Breast epithelium (tissue), 4 donors: ENCODE measurements around the gene ARHGEF4. TPM values are rescaled to one million over a fixed set of nuclear protein-coding genes. Genes with fewer than 3 reads are reported as not detected.

ENCODE experiments used
- DNase-seq, 2 donors: peaks; one replicate each; pipeline ENCODE4 v3.0.0-alpha.2; 2019; ENCODE audit warnings: low spot score in 2 of 2
- H3K27ac ChIP-seq, 2 donors: fragments of 200-600 bp; sonication (generic) in 1 of 2; one replicate each; pipeline ENCODE4 v1.5.1; 2016 to 2019; ENCODE audit warnings: mild to moderate bottlenecking in 1 of 2
- H3K27me3 ChIP-seq, 2 donors: fragments of 200-600 bp; sonication (generic) in 1 of 2; one replicate each; pipeline versions ENCODE4 v1.5.1 to v1.6.0; 2017 to 2019; ENCODE audit warnings: control low read depth in 1 of 2, mild to moderate bottlenecking in 1 of 2
- H3K36me3 ChIP-seq: fragments of 200-600 bp; one replicate; pipeline ENCODE4 v1.5.1; 2019
- H3K4me1 ChIP-seq, 2 donors: fragments of 200-600 bp; sonication (generic); one replicate each; pipeline ENCODE4 v1.5.1; 2016 to 2019; ENCODE audit warnings: control low read depth in 1 of 2
- H3K4me3 ChIP-seq, 3 donors: fragments of 200-600 bp; sonication (generic); 1 replicate in 2 of 3; 2 replicates in 1 of 3; pipeline ENCODE4 v1.5.1; 2016 to 2019; ENCODE audit warnings: mild to moderate bottlenecking in 3 of 3, moderate library complexity in 2 of 3
- H3K9me3 ChIP-seq, 2 donors: fragments of 200-600 bp; sonication (generic) in 1 of 2; one replicate each; pipeline ENCODE4 v1.5.1; 2016 to 2019; ENCODE audit warnings: control low read depth in 1 of 2
- CTCF ChIP-seq, 3 donors: fragments of 450-650 bp; IDR thresholded peaks; one replicate each; pipeline ENCODE4 v1.5.1; 2016 to 2017; ENCODE audit warnings: antibody characterized with exemption in 3 of 3, mild to moderate bottlenecking in 3 of 3, moderate library complexity in 3 of 3
- POLR2A ChIP-seq: fragments of 450-650 bp; IDR thresholded peaks from one replicate; pipeline ENCODE4 v1.6.1; 2016; ENCODE audit warnings: antibody characterized with exemption, mild to moderate bottlenecking, moderate library complexity
- POLR2AphosphoS5 ChIP-seq, 3 donors: sonication (generic); formaldehyde crosslinking; IDR thresholded peaks; one replicate each; pipeline ENCODE4 v1.6.1; 2017; ENCODE audit warnings: antibody characterized with exemption in 3 of 3
- intact Hi-C: fragments of 100-400 bp; cut with DNase I; formaldehyde crosslinking; loops from one replicate; pipeline ENCODE4 v1.15.1; 2023; ENCODE audit warnings: low total_unique reads
- total RNA-seq, 3 donors: library from RNA; depleted of rRNA; stranded (reverse); fragments of >200 nt; gene quantifications; one replicate each; pipeline ENCODE4 v1.1.0, GENCODE V29; 2016

The ARHGEF4 gene
- total RNA-seq, 3 donors from 2014 or later = 7.5 to 10.1 (median 8.0) TPM

GRCh38 chr2:131052741-131053263 lies 216.1 kb downstream of the ARHGEF4 start:
- H3K4me1 ChIP-seq = no peaks in the 10 kb centered on the region
- no peak for TF ChIP-seq CTCF (IDR thresholded peaks at IDR 0.05)
- no peak for TF ChIP-seq POLR2AphosphoS5 (IDR thresholded peaks at IDR 0.05)
- no peak for TF ChIP-seq POLR2A
- no peak overlapping the region for H3K4me3 ChIP-seq
- H3K9me3 ChIP-seq = no peaks in the 10 kb centered on the region
- peaks cover 4% of the 10 kb centered on the region for H3K36me3 ChIP-seq
- intact Hi-C loops = no loop called here
- no peak for DNase-seq
- no peaks in the 10 kb centered on the region for H3K27me3 ChIP-seq
- H3K27ac ChIP-seq = no peak overlapping the region

- Histone ChIP-seq H3K27me3 (no peaks in the 10 kb centered on the region), H3K4me1 (no peaks in the 10 kb centered on the region), H3K4me3 (no peak overlapping the region), H3K27ac (no peak overlapping the region), H3K36me3 (peaks cover 4% of the 10 kb centered on the region), H3K9me3 (no peaks in the 10 kb centered on the region)
- TF ChIP-seq CTCF (IDR thresholded peaks at IDR 0.05) (no peak), POLR2A (no peak), POLR2AphosphoS5 (IDR thresholded peaks at IDR 0.05) (no peak)
- no peak for DNase-seq
- intact Hi-C loops = no loop called here
Measured at GRCh38 chr2:131054488-131054887, 217.8 kb downstream of the ARHGEF4 start.

- Histone ChIP-seq H3K27me3 (no peaks in the 10 kb centered on the region), H3K9me3 (no peaks in the 10 kb centered on the region), H3K27ac (peak overlapping the region in 1 of 2 donors; percentile 21), H3K36me3 (peaks cover 4% of the 10 kb centered on the region), H3K4me3 (no peak overlapping the region), H3K4me1 (no peaks in the 10 kb centered on the region)
- TF ChIP-seq CTCF (IDR thresholded peaks at IDR 0.05) = no peak
- TF ChIP-seq POLR2AphosphoS5 (IDR thresholded peaks at IDR 0.05) = no peak
- no peak for DNase-seq
- intact Hi-C loops = no loop called here
Measured at GRCh38 chr2:131055169-131056065, 218.7 kb downstream of the ARHGEF4 start.

GRCh38 chr2:131056204-131056931 lies 219.7 kb downstream of the ARHGEF4 start:
- Histone ChIP-seq H3K27me3 (no peaks in the 10 kb centered on the region), H3K27ac (no peak overlapping the region), H3K4me1 (no peaks in the 10 kb centered on the region), H3K9me3 (no peaks in the 10 kb centered on the region), H3K4me3 (no peak overlapping the region), H3K36me3 (peaks cover 4% of the 10 kb centered on the region)
- intact Hi-C loops = no loop called here
- DNase-seq = no peak
- TF ChIP-seq POLR2A = no peak
- no peak for TF ChIP-seq POLR2AphosphoS5 (IDR thresholded peaks at IDR 0.05)
- no peak for TF ChIP-seq CTCF (IDR thresholded peaks at IDR 0.05)

- Histone ChIP-seq H3K4me1 (no peaks in the 10 kb centered on the region), H3K27me3 (no peaks in the 10 kb centered on the region), H3K27ac (no peak overlapping the region), H3K4me3 (no peak overlapping the region), H3K9me3 (no peaks in the 10 kb centered on the region), H3K36me3 (peaks cover 4% of the 10 kb centered on the region)
- intact Hi-C loops = no loop called here
- no peak for DNase-seq
- TF ChIP-seq POLR2A (no peak), POLR2AphosphoS5 (IDR thresholded peaks at IDR 0.05) (no peak), CTCF (IDR thresholded peaks at IDR 0.05) (no peak)
Measured at GRCh38 chr2:131056932-131057287, 220.2 kb downstream of the ARHGEF4 start.
